ENCODE measurements around the gene JAZF1. TPM values are rescaled to one million over a fixed set of nuclear protein-coding genes. Genes with fewer than 3 reads are reported as not detected.

JAZF1 gene
- total RNA-seq, 1 experiment from 2014 or later, result 9.1 TPM

DNA sequence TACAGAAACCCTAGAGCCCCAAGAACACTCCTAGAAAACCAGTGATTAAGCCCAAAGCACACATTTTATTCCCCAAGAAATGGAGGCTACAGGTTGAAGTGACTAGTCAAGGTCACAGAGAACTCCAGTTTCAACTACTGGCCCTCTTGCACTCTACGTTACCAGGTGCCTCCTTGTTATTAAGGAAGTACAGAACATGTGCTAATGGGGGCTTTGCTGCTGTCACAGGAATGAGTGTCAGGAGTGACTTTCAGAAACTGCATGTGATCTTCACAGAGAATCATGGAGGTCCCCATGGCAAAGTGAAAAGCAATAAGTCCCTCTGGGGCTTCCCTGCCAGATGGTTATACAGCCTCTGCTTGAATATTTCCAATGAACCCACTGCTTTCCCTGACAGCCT lies 19.3 kb downstream of the JAZF1 start:
- Histone ChIP-seq H3K79me2 (ENCODE audit: insufficient read depth, low read length) (peaks cover 2% of the 10 kb centered on the region; the same call in 1 of the 2 replicates), H3K27ac (ENCODE audit: insufficient read length, low read depth, low read length) (no peak overlapping the region), H3K23me2 (ENCODE audit: insufficient read length, low read depth, low read length, poor library complexity, severe bottlenecking) (no peaks in the 10 kb centered on the region), H3K56ac (ENCODE audit: insufficient read length, low read depth, low read length) (no peak overlapping the region), H3K4me2 (ENCODE audit: insufficient read depth, insufficient read length, low read length) (no peak overlapping the region), H3K9ac (ENCODE audit: extremely low read depth, insufficient read length, low read length) (no peak overlapping the region), H2BK20ac (ENCODE audit: low read depth, low read length, poor library complexity, severe bottlenecking) (no peak overlapping the region), H2AFZ (ENCODE audit: low read length) (no peak overlapping the region), H3K18ac (ENCODE audit: insufficient read length, low read depth, low read length) (no peak overlapping the region), H3K27me3 (ENCODE audit: insufficient read depth, low read length) (no peaks in the 10 kb centered on the region), H3K9me3 (ENCODE audit: control insufficient read depth, low read depth, low read length) (no peaks in the 10 kb centered on the region), H2BK5ac (ENCODE audit: insufficient read length, low read length) (no peak overlapping the region), H2BK15ac (ENCODE audit: low read depth, low read length) (no peak overlapping the region), H3K4me1 (ENCODE audit: insufficient read depth, low read length) (peaks cover 3% of the 10 kb centered on the region; the same call in 1 of the 2 replicates), H2BK120ac (ENCODE audit: low read depth, low read length, poor library complexity, severe bottlenecking) (no peak overlapping the region), H2AK5ac (ENCODE audit: insufficient read length, low read length) (no peak overlapping the region), H4K20me1 (ENCODE audit: control insufficient read depth, insufficient read depth, insufficient read length) (no peaks in the 10 kb centered on the region), H4K91ac (ENCODE audit: insufficient read length, low read depth, low read length) (no peak overlapping the region), H3K23ac (ENCODE audit: insufficient read length, low read depth, low read length) (no peak overlapping the region), H3K79me1 (ENCODE audit: insufficient read depth, low read depth, low read length, poor library complexity, severe bottlenecking) (no peaks in the 10 kb centered on the region), H3K4ac (ENCODE audit: low read depth, low read length) (no peak overlapping the region), H3K14ac (ENCODE audit: insufficient read depth, low read length) (no peak overlapping the region), H4K8ac (replicated peaks; ENCODE audit: insufficient read length, low read depth, low read length) (no peak overlapping the region), H2BK12ac (ENCODE audit: insufficient read length, low read depth, low read length) (no peak overlapping the region), H4K5ac (ENCODE audit: insufficient read length, low read depth, low read length) (no peak overlapping the region), H3T11ph (ENCODE audit: low read length) (no peak overlapping the region)
- no CpG with 5 or more reads among the region's 1 CpG for WGBS (ENCODE audit: extremely low coverage, insufficient read length, low lambda C conversion rate)
- H3K36me3 Mint-ChIP-seq (ENCODE audit: insufficient read depth in 1 of 3, low read depth in 3 of 3), result no peaks in the 10 kb centered on the region; a peak in 1 of 7 replicates
- H3K9me3 Mint-ChIP-seq, result no peaks in the 10 kb centered on the region; a peak in 1 of 5 replicates
- H3K4me1 Mint-ChIP-seq, result peaks cover 6 to 17% of the 10 kb centered on the region in 2 experiments
- TF ChIP-seq, protein P1, sequence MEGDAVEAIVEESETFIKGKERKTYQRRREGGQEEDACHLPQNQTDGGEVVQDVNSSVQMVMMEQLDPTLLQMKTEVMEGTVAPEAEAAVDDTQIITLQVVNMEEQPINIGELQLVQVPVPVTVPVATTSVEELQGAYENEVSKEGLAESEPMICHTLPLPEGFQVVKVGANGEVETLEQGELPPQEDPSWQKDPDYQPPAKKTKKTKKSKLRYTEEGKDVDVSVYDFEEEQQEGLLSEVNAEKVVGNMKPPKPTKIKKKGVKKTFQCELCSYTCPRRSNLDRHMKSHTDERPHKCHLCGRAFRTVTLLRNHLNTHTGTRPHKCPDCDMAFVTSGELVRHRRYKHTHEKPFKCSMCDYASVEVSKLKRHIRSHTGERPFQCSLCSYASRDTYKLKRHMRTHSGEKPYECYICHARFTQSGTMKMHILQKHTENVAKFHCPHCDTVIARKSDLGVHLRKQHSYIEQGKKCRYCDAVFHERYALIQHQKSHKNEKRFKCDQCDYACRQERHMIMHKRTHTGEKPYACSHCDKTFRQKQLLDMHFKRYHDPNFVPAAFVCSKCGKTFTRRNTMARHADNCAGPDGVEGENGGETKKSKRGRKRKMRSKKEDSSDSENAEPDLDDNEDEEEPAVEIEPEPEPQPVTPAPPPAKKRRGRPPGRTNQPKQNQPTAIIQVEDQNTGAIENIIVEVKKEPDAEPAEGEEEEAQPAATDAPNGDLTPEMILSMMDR (conservative IDR thresholded peaks at IDR 0.05), result no peak
- no peak overlapping the region for H3K27ac Mint-ChIP-seq
- no peaks in the 10 kb centered on the region for H3K27me3 Mint-ChIP-seq (ENCODE audit: low read depth)
- DNase-seq, result no peak
- H3K4me3 Mint-ChIP-seq, result no peak overlapping the region
